Endothelial cell of umbilical vein (primary cell): Measurements from ENCODE around the gene XKR8. TPM values are rescaled to one million over a fixed set of nuclear protein-coding genes. Genes with fewer than 3 reads are reported as not detected.

Experiments used
- BruUV-seq: library from RNA; stranded (reverse); fragments of 400-500 nt; replicated peaks from 2 replicates; lab custom pipeline; 2021; lab: Mats Ljungman, UMichigan
- CTCF ChIA-PET: fragments of 300-600, 350-600 bp; sonication (Branson Sonifier 250); formaldehyde crosslinking; loops from one replicate; lab custom pipeline; 2021; ENCODE audit warnings: antibody characterized with exemption, inconsistent platforms; lab: Charles Lee
- POLR2A ChIA-PET: fragments of 300-600, 350-600 bp; sonication (Branson Sonifier 250); formaldehyde crosslinking; loops from one replicate; lab custom pipeline; 2021; ENCODE audit warnings: antibody characterized with exemption, inconsistent platforms; lab: Charles Lee
- DNase-seq: peaks from one replicate; pipeline ENCODE4 v3.0.0-alpha.2; 2011; ENCODE audit warnings: low read depth, low spot score
- FAIRE-seq: peaks from 2 replicates; lab custom pipeline; 2011; peaks lifted over from hg19 to GRCh38; lab: Jason Lieb, UNC
- H2AFZ ChIP-seq: 2 replicates; pipeline ENCODE4 v1.6.0; 2012; ENCODE audit warnings: low read depth, low read length, control low read depth, inconsistent platforms
- H3K27ac ChIP-seq: 2 replicates; pipeline ENCODE4 v1.5.1; 2011; ENCODE audit warnings: low read depth, mild to moderate bottlenecking, control low read depth, low read length, moderate library complexity; ENCODE audit not compliant: insufficient read depth
- H3K27me3 ChIP-seq, 2 experiments: 2 replicates each; pipeline versions ENCODE4 v1.6.0 to v1.6.1; 2011; ENCODE audit warnings: low read length in 2 of 2, mixed read lengths in 1 of 2; ENCODE audit not compliant: control insufficient read depth in 2 of 2, insufficient read depth in 2 of 2
- H3K36me3 ChIP-seq, 2 experiments: 2 replicates in 1 of 2; 3 replicates in 1 of 2; pipeline ENCODE4 v1.5.1; 2011; ENCODE audit warnings: low read length in 2 of 2, mild to moderate bottlenecking in 1 of 2, moderate library complexity in 1 of 2; ENCODE audit not compliant: control insufficient read depth in 2 of 2, insufficient read depth in 2 of 2; ENCODE audit errors: extremely low read depth in 1 of 2
- H3K4me1 ChIP-seq: 3 replicates; pipeline ENCODE4 v1.5.1; 2011; ENCODE audit warnings: mild to moderate bottlenecking, low read length; ENCODE audit not compliant: control insufficient read depth, insufficient read depth; ENCODE audit errors: extremely low read depth
- H3K4me2 ChIP-seq: 2 replicates; pipeline ENCODE4 v1.6.1; 2011; ENCODE audit warnings: low read length, control low read depth, mixed read lengths; ENCODE audit not compliant: insufficient read depth
- H3K4me3 ChIP-seq, 3 experiments: fragments of 200-600 bp in 1 of 3; sonication (generic), shearing (Covaris generic) in 1 of 3; replicated peaks in 1 of 3; 2 replicates each; pipeline ENCODE4 v1.5.1; 2011 to 2016; ENCODE audit warnings: control low read depth in 3 of 3, low read length in 3 of 3, mild to moderate bottlenecking in 2 of 3, inconsistent platforms in 1 of 3, low read depth in 1 of 3, moderate library complexity in 1 of 3; ENCODE audit not compliant: insufficient read depth in 1 of 3
- H3K79me2 ChIP-seq: 2 replicates; pipeline ENCODE4 v1.6.0; 2012; ENCODE audit warnings: low read length, inconsistent platforms; ENCODE audit not compliant: control insufficient read depth, insufficient read depth
- H3K9ac ChIP-seq: replicated peaks from 2 replicates; pipeline ENCODE3; 2011; ENCODE audit warnings: low read length, control low read depth; ENCODE audit not compliant: insufficient read depth; ENCODE audit errors: extremely low read depth
- H3K9me1 ChIP-seq: replicated peaks from 3 replicates; pipeline ENCODE4 v1.6.0; 2011; ENCODE audit warnings: mild to moderate bottlenecking, low read length; ENCODE audit not compliant: control insufficient read depth, insufficient read depth; ENCODE audit errors: extremely low read depth
- H3K9me3 ChIP-seq: replicated peaks from 2 replicates; pipeline ENCODE4 v1.5.1; 2012; ENCODE audit warnings: low read length, inconsistent platforms; ENCODE audit not compliant: control insufficient read depth, insufficient read depth
- H4K20me1 ChIP-seq: replicated peaks from 2 replicates; pipeline ENCODE3; 2011; ENCODE audit warnings: mild to moderate bottlenecking, low read length; ENCODE audit not compliant: control insufficient read depth, insufficient read depth; ENCODE audit errors: extremely low read depth
- FOS ChIP-seq: IDR thresholded peaks from 2 replicates; pipeline ENCODE4 v1.6.1; 2011; ENCODE audit warnings: mild to moderate bottlenecking, low read length, moderate library complexity, borderline replicate concordance; ENCODE audit not compliant: insufficient read depth
- JUN ChIP-seq: IDR thresholded peaks from 2 replicates; pipeline ENCODE4 v1.6.1; 2011; ENCODE audit warnings: borderline replicate concordance, low read depth; ENCODE audit not compliant: insufficient read length, insufficient read depth
- dilution Hi-C: fragments of 300-500 bp; cut with MboI; formaldehyde crosslinking; loops from one replicate; pipeline ENCODE4 v1.15.0; 2019; ENCODE audit warnings: low sequenced_read_pairs; ENCODE audit not compliant: extremely low pct_ligation_motif_present
- intact Hi-C: fragments of 100-400 bp; cut with micrococcal nuclease; formaldehyde crosslinking; loops from one replicate; pipeline ENCODE4 v1.10.0; 2022
- polyA plus RNA-seq, 4 experiments: library from polyadenylated mRNA; depleted of rRNA in 3 of 4; stranded (reverse) in 3 of 4; unstranded in 1 of 4; fragments of >200 nt; gene quantifications; 2 replicates each; pipeline versions ENCODE4 v1.2.1 to v1.2.3, GENCODE V29; 2011 to 2012; ENCODE audit warnings: missing spikeins in 1 of 4
- total RNA-seq: library from RNA; stranded (reverse); gene quantifications from 2 replicates; pipeline ENCODE4 v1.2.3, GENCODE V29; 2021

Gene XKR8
- total and polyA plus RNA-seq, 2 donors (not counting 3 experiments of a cell fraction or from before 2014, with no cell fraction given): 10.0 to 13.1 TPM

GRCh38 chr1:28010969-28011368 lies 51.2 kb downstream of the XKR8 start:
- H3K9me1 ChIP-seq: no peaks in the 10 kb centered on the region
- H3K4me2 ChIP-seq: no peak overlapping the region
- intact Hi-C loops: no loop called here
- no peak overlapping the region for H2AFZ ChIP-seq
- peaks cover 6 to 23% of the 10 kb centered on the region in 2 experiments for H3K36me3 ChIP-seq
- no peak overlapping the region for H3K9ac ChIP-seq
- dilution Hi-C loops: no loop called here
- no peaks in the 10 kb centered on the region for H3K27me3 ChIP-seq
- CTCF ChIA-PET: interaction anchor here (0.9 to 1.2 kb wide), 2 partner anchors 15 to 81 kb away, joined by 3 to 4 read pairs; no protein-coding TSS in a partner anchor
- no peak overlapping the region for H3K4me3 ChIP-seq
- BruUV-seq: no TSS peak
- H3K27ac ChIP-seq: no peak overlapping the region
- H3K4me1 ChIP-seq: peaks cover 3% of the 10 kb centered on the region
- peak; percentile 12 for FAIRE-seq
- no peaks in the 10 kb centered on the region for H3K79me2 ChIP-seq
- POLR2A ChIA-PET: no interaction called here
- TF ChIP-seq JUN (no peak), FOS (peak; percentile 43)
- no peaks in the 10 kb centered on the region for H4K20me1 ChIP-seq
- H3K9me3 ChIP-seq: no peaks in the 10 kb centered on the region
- no peak for DNase-seq

Other genes starting within 250 kb of the XKR8 start
- 11.9 and 12.8 TPM in 2 replicates for gene FAM76A, start 234.0 kb upstream of the XKR8 start, total RNA-seq
- gene FAM76A, start 234.0 kb upstream of the XKR8 start, polyA plus RNA-seq: 1.8 and 1.9 TPM in 2 replicates
- 83.8 and 90.3 TPM in 2 replicates for gene STX12, start 186.8 kb upstream of the XKR8 start, total RNA-seq
- 26.1 and 28.7 TPM in 2 replicates for gene STX12, start 186.8 kb upstream of the XKR8 start, polyA plus RNA-seq
- gene PPP1R8, start 129.2 kb upstream of the XKR8 start, total RNA-seq: 45.4 and 48.5 TPM in 2 replicates
- 32.3 and 39.0 TPM in 2 replicates for gene PPP1R8, start 129.2 kb upstream of the XKR8 start, polyA plus RNA-seq
- gene THEMIS2, start 87.4 kb upstream of the XKR8 start, total RNA-seq: 6.3 and 11.1 TPM in 2 replicates
- gene THEMIS2, start 87.4 kb upstream of the XKR8 start, polyA plus RNA-seq: 15.3 and 15.7 TPM in 2 replicates
- 29.4 and 29.8 TPM in 2 replicates for gene RPA2, start 45.4 kb upstream of the XKR8 start, total RNA-seq
- gene RPA2, start 45.4 kb upstream of the XKR8 start, polyA plus RNA-seq: 21.9 and 22.0 TPM in 2 replicates
- 0.23 TPM in 1 of 2 replicates, not detected in the other for gene SMPDL3B, start 25.0 kb upstream of the XKR8 start, total RNA-seq
- 1.2 and 1.3 TPM in 2 replicates for gene SMPDL3B, start 25.0 kb upstream of the XKR8 start, polyA plus RNA-seq
- 29.7 and 33.0 TPM in 2 replicates for gene EYA3, start 128.6 kb downstream of the XKR8 start, total RNA-seq
- gene EYA3, start 128.6 kb downstream of the XKR8 start, polyA plus RNA-seq: 12.7 TPM in 2 replicates
- 0.18 and 0.20 TPM in 2 replicates for gene PTAFR, start 216.7 kb downstream of the XKR8 start, total RNA-seq
- gene PTAFR, start 216.7 kb downstream of the XKR8 start, polyA plus RNA-seq: 0.32 and 0.33 TPM in 2 replicates